Activated B cell treated with CpG ODN at 0.5 μM for 24 hours (primary cell): ENCODE measurements around the gene PAPLN. TPM values are rescaled to one million over a fixed set of nuclear protein-coding genes. Genes with fewer than 3 reads are reported as not detected.

Experiments
- ATAC-seq: fragments of 200-7000 bp; cut with Tn5 transposase; one replicate; pipeline ENCODE4 v1.10.0; 2021; ENCODE audit warnings: low read depth, mild to moderate bottlenecking, moderate library complexity
- CTCF ChIA-PET: fragments of 350-600 bp; sonication (Branson Sonifier 250); formaldehyde crosslinking; loops from one replicate; lab custom pipeline; 2021; ENCODE audit warnings: antibody characterized with exemption; lab: Charles Lee
- POLR2A ChIA-PET: fragments of 350-600 bp; sonication (Branson Sonifier 250); formaldehyde crosslinking; loops from one replicate; lab custom pipeline; 2021; ENCODE audit warnings: antibody characterized with exemption; lab: Charles Lee
- DNase-seq: peaks from one replicate; pipeline ENCODE4 v3.0.0; 2022
- H3K27ac Mint-ChIP-seq: one replicate; pipeline ENCODE4 v1.8.0; 2020; ENCODE audit warnings: mixed read lengths
- H3K27me3 Mint-ChIP-seq: one replicate; pipeline ENCODE4 v1.8.0; 2021; ENCODE audit warnings: mixed read lengths
- H3K36me3 Mint-ChIP-seq: one replicate; pipeline ENCODE4 v1.8.0; 2021; ENCODE audit warnings: low read depth, mixed read lengths
- H3K4me1 Mint-ChIP-seq: one replicate; pipeline ENCODE4 v1.8.0; 2021; ENCODE audit warnings: mixed read lengths
- H3K4me3 Mint-ChIP-seq: one replicate; pipeline ENCODE4 v1.8.0; 2020; ENCODE audit warnings: mild to moderate bottlenecking, mixed read lengths
- H3K9me3 Mint-ChIP-seq: one replicate; pipeline ENCODE4 v1.8.0; 2020; ENCODE audit warnings: mixed read lengths
- CTCF ChIP-seq: fragments of 200-600 bp; IDR thresholded peaks from one replicate; pipeline ENCODE4 v1.8.0; 2022; ENCODE audit warnings: antibody characterized with exemption, mild to moderate bottlenecking
- intact Hi-C: fragments of 100-400 bp; cut with micrococcal nuclease; formaldehyde crosslinking; loops from one replicate; pipeline ENCODE4 v1.15.1; 2024
- total RNA-seq: library from RNA; stranded (reverse); gene quantifications from 2 replicates; pipeline ENCODE4 v1.2.3, GENCODE V29; 2022

Gene PAPLN
- total RNA-seq, 1 donor from 2014 or later: 0.42 TPM

- TF ChIP-seq CTCF: no peak
- H3K27ac Mint-ChIP-seq: no peak overlapping the region
- peak overlapping the region; percentile 55 for H3K4me3 Mint-ChIP-seq
- ATAC-seq (no peak), DNase-seq (no peak)
- CTCF ChIA-PET: no interaction called here
- no peaks in the 10 kb centered on the region for H3K9me3 Mint-ChIP-seq
- POLR2A ChIA-PET: interaction anchor here (0.6 to 1.4 kb wide), 2 partner anchors 150 to 180 kb away, joined by 4 to 6 read pairs; partner anchors contain the start of gene RBM25
- intact Hi-C loops: loop anchor here (5.0 kb wide), 1 partner anchor 44 kb away; no protein-coding TSS in a partner anchor
- no peaks in the 10 kb centered on the region for H3K36me3 Mint-ChIP-seq
- H3K4me1 Mint-ChIP-seq: peaks cover 58% of the 10 kb centered on the region
- peaks cover 54% of the 10 kb centered on the region for H3K27me3 Mint-ChIP-seq
These were observed 599 bp downstream of the PAPLN start for GRCh38 chr14:73237786-73238423.

GRCh38 chr14:73238424-73238852 is 1.1 kb downstream of the PAPLN start:
- Mint-ChIP-seq H3K27me3 (peaks cover 54% of the 10 kb centered on the region), H3K9me3 (no peaks in the 10 kb centered on the region), H3K4me1 (peaks cover 64% of the 10 kb centered on the region), H3K36me3 (no peaks in the 10 kb centered on the region), H3K27ac (no peak overlapping the region), H3K4me3 (peak overlapping the region; percentile 55)
- no peak for TF ChIP-seq CTCF
- intact Hi-C loops: loop anchor here (5.0 kb wide), 1 partner anchor 44 kb away; no protein-coding TSS in a partner anchor
- ATAC-seq (no peak), DNase-seq (no peak)
- CTCF ChIA-PET: no interaction called here
- POLR2A ChIA-PET: interaction anchor here (0.5 to 1.4 kb wide), 2 partner anchors 180 to 592 kb away, joined by 4 to 6 read pairs; partner anchors contain the start of gene RBM25

- TF ChIP-seq CTCF: no peak
- no peaks in the 10 kb centered on the region for H3K9me3 Mint-ChIP-seq
- H3K36me3 Mint-ChIP-seq: no peaks in the 10 kb centered on the region
- CTCF ChIA-PET: no interaction called here
- H3K4me3 Mint-ChIP-seq: peak overlapping the region; percentile 37
- intact Hi-C loops: loop anchor here (5.0 kb wide), 1 partner anchor 43 kb away; no protein-coding TSS in a partner anchor
- POLR2A ChIA-PET: interaction anchor here (0.5 to 1.4 kb wide), 2 partner anchors 181 to 591 kb away, joined by 4 to 6 read pairs; partner anchors contain the start of gene RBM25
- DNase-seq (peak; percentile 4), ATAC-seq (no peak)
- peaks cover 51% of the 10 kb centered on the region for H3K27me3 Mint-ChIP-seq
- no peak overlapping the region for H3K27ac Mint-ChIP-seq
- peaks cover 69% of the 10 kb centered on the region for H3K4me1 Mint-ChIP-seq
These were observed 1.6 kb downstream of the PAPLN start for GRCh38 chr14:73238941-73239340.

- ChIA-PET POLR2A (interaction anchor here (1.4 kb wide), 2 partner anchors 16 to 182 kb away, joined by 4 read pairs; partner anchors contain the start of gene RBM25), CTCF (no interaction called here)
- H3K27me3 Mint-ChIP-seq: peaks cover 46% of the 10 kb centered on the region
- peak; percentile 14 for DNase-seq
- intact Hi-C loops: loop anchor here (5.0 kb wide), 1 partner anchor 43 kb away; no protein-coding TSS in a partner anchor
- TF ChIP-seq CTCF: no peak
- H3K27ac Mint-ChIP-seq: no peak overlapping the region
- no peaks in the 10 kb centered on the region for H3K9me3 Mint-ChIP-seq
- H3K36me3 Mint-ChIP-seq: no peaks in the 10 kb centered on the region
- ATAC-seq: no peak
- H3K4me3 Mint-ChIP-seq: peak overlapping the region; percentile 63
- peaks cover 69% of the 10 kb centered on the region for H3K4me1 Mint-ChIP-seq
These were observed 2.3 kb downstream of the PAPLN start for GRCh38 chr14:73239393-73240241.
